Smooth muscle cell (in vitro differentiated cells): Measurements from ENCODE around the gene ZFHX3. TPM values are rescaled to one million over a fixed set of nuclear protein-coding genes. Genes with fewer than 3 reads are reported as not detected.

Experiments used
- DNase-seq: peaks from one replicate; lab custom pipeline; 2025; ENCODE audit not compliant: unreplicated experiment; lab: John Stamatoyannopoulos, UW
- H2AFZ ChIP-seq: fragments of 200-600 bp; sonication (generic); 2 replicates; pipeline ENCODE4 v1.6.0; 2016; ENCODE audit warnings: antibody characterized with exemption, low read depth, mild to moderate bottlenecking
- H3F3A ChIP-seq: fragments of 200-600 bp; sonication (generic); 2 replicates; pipeline ENCODE4 v1.6.0; 2017; ENCODE audit warnings: antibody characterized with exemption, low read depth
- H3K27ac ChIP-seq: fragments of 200-600 bp; sonication (generic); 2 replicates; pipeline ENCODE4 v1.5.1; 2016; ENCODE audit warnings: low read depth, mild to moderate bottlenecking
- H3K27me3 ChIP-seq: fragments of 200-600 bp; sonication (generic); 2 replicates; pipeline ENCODE4 v1.6.1; 2016; ENCODE audit warnings: low read depth, mild to moderate bottlenecking
- H3K36me3 ChIP-seq: fragments of 200-600 bp; sonication (generic); 2 replicates; pipeline ENCODE4 v1.5.1; 2016; ENCODE audit warnings: low read depth
- H3K4me1 ChIP-seq: fragments of 200-600 bp; sonication (generic); 2 replicates; pipeline ENCODE4 v1.5.1; 2016; ENCODE audit warnings: low read depth
- H3K4me2 ChIP-seq: fragments of 200-600 bp; sonication (generic); 2 replicates; pipeline ENCODE4 v1.6.0; 2016; ENCODE audit warnings: mild to moderate bottlenecking
- H3K4me3 ChIP-seq: fragments of 200-600 bp; sonication (generic); 2 replicates; pipeline ENCODE4 v1.5.1; 2016; ENCODE audit warnings: mild to moderate bottlenecking
- H3K79me2 ChIP-seq: fragments of 200-600 bp; sonication (generic); 2 replicates; pipeline ENCODE4 v1.6.0; 2016; ENCODE audit warnings: low read depth, mild to moderate bottlenecking
- H3K9ac ChIP-seq: fragments of 200-600 bp; sonication (generic); 2 replicates; pipeline ENCODE4 v1.6.0; 2016; ENCODE audit warnings: low read depth
- H3K9me3 ChIP-seq: fragments of 200-600 bp; sonication (generic); replicated peaks from 2 replicates; pipeline ENCODE4 v1.5.1; 2016; ENCODE audit warnings: low read depth
- H4K20me1 ChIP-seq: fragments of 200-600 bp; sonication (generic); 2 replicates; pipeline ENCODE4 v1.6.0; 2016; ENCODE audit warnings: low read depth
- WGBS: methylation state at CpG from one replicate; pipeline ENCODE4 v1.1.7; 2016; ENCODE audit warnings: low lambda C conversion rate; 5-methylcytosine and 5-hydroxymethylcytosine counted together
- polyA plus RNA-seq: library from polyadenylated mRNA; unstranded; fragments of >200 nt; fragmentation: Nextera tagmentation; extraction: Ambion mirVana; gene quantifications from 2 replicates; pipeline ENCODE4 v1.2.1, GENCODE V29; 2016
- total RNA-seq: library from RNA; depleted of rRNA; stranded (reverse); fragments of >200 nt; gene quantifications from 2 replicates; pipeline ENCODE4 v1.2.3, GENCODE V29; 2014
- TF ChIP-seq, protein P1 (sequence below): fragments of 200-600 bp; sonication (generic); IDR thresholded peaks from 2 replicates; pipeline ENCODE4 v1.5.1; 2017; ENCODE audit warnings: borderline replicate concordance, mild to moderate bottlenecking, antibody characterized with exemption; ENCODE audit not compliant: insufficient read depth, poor library complexity, severe bottlenecking

ZFHX3 gene
- total and polyA plus RNA-seq, 2 experiments from 2014 or later, result 3.1 to 9.8 TPM

DNA sequence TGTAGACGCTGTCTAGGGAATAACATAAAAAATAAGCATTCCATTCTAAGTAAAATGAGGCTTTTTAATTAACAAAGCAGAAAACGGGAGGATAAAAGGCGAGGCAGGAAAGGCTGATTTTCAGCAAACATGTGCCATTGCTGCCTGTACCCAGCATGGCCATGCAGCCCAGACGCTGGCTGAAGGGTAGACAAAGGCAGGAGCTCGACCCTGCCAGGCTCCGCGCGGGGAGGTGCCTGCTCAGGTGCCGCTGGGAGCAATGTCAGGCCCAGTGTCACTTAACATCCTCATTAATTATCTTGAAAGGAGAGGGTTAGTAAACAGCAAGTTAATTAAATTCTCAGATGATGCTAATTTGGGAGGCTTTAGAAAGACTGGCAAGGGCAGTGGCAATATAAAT is 136.0 kb downstream of the ZFHX3 start:
- no peak overlapping the region for H3K27ac ChIP-seq
- peaks cover 28% of the 10 kb centered on the region for H3K79me2 ChIP-seq
- WGBS, result 97% methylated on average over 9 of the region's 9 CpGs

DNA sequence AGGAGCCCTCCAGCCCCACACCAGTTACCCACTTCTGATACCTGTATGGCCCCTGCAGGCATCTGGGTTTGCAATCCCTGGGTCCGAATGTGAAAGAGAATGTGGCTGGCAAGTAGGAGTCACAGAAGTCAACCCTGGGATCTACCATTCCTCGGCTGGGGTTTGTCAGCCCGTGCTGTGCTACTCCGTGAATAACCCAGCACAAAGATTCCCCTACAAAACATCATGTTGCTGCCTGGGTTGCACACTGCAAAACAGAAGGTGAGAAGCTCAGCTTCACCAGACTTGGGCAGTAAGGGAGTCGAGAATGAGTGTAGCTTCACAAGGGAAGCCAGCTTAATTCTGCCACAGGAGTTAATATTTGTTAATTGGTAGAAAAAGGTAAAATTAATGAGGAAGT is 137.1 kb downstream of the ZFHX3 start:
- Histone ChIP-seq H3K36me3 (no peaks in the 10 kb centered on the region), H3K4me3 (no peak overlapping the region), H3K9ac (no peak overlapping the region), H3K4me1 (peaks cover 12% of the 10 kb centered on the region), H4K20me1 (peaks cover 59% of the 10 kb centered on the region), H3K79me2 (peaks cover 22% of the 10 kb centered on the region), H3K27me3 (no peaks in the 10 kb centered on the region), H3K27ac (no peak overlapping the region), H3K4me2 (no peak overlapping the region), H3F3A (no peaks in the 10 kb centered on the region), H3K9me3 (no peaks in the 10 kb centered on the region), H2AFZ (no peak overlapping the region)
- 97% methylated on average over 5 of the region's 5 CpGs for WGBS
- TF ChIP-seq, protein P1, sequence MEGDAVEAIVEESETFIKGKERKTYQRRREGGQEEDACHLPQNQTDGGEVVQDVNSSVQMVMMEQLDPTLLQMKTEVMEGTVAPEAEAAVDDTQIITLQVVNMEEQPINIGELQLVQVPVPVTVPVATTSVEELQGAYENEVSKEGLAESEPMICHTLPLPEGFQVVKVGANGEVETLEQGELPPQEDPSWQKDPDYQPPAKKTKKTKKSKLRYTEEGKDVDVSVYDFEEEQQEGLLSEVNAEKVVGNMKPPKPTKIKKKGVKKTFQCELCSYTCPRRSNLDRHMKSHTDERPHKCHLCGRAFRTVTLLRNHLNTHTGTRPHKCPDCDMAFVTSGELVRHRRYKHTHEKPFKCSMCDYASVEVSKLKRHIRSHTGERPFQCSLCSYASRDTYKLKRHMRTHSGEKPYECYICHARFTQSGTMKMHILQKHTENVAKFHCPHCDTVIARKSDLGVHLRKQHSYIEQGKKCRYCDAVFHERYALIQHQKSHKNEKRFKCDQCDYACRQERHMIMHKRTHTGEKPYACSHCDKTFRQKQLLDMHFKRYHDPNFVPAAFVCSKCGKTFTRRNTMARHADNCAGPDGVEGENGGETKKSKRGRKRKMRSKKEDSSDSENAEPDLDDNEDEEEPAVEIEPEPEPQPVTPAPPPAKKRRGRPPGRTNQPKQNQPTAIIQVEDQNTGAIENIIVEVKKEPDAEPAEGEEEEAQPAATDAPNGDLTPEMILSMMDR, result no peak
- DNase-seq, result no peak

More for the DNA sequence above, 136.0 kb downstream of the ZFHX3 start:
- Histone ChIP-seq H3F3A (no peaks in the 10 kb centered on the region), H3K4me1 (peaks cover 12% of the 10 kb centered on the region), H4K20me1 (peaks cover 70% of the 10 kb centered on the region), H2AFZ (no peak overlapping the region), H3K36me3 (no peaks in the 10 kb centered on the region), H3K4me3 (no peak overlapping the region), H3K27me3 (no peaks in the 10 kb centered on the region), H3K9me3 (no peaks in the 10 kb centered on the region), H3K9ac (no peak overlapping the region), H3K4me2 (no peak overlapping the region)
- DNase-seq, result no peak
- TF ChIP-seq, protein P1, result no peak

DNA sequence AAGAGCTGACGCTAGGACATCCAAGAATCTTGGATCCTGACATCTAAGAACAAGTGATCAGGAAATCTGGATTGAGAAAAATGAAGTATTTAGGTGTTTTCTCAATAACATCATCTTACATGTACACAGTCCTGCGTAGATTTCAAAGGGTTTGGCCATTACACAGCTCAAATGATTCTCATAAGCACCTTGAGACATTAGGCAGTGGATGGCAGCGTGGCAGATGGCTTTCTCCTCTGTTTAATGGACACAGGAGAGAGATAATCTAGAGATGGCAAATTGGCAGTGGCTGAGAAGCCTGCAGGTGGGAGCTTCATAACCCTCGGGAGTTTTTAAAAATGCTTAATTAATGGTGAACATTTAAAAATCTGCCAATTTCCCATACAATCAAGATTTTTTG is 137.5 kb downstream of the ZFHX3 start:
- H3K9me3 ChIP-seq, result no peaks in the 10 kb centered on the region
- DNase-seq, result no peak
- peaks cover 18% of the 10 kb centered on the region for H3K79me2 ChIP-seq
- no peak overlapping the region for H3K27ac ChIP-seq
- no peaks in the 10 kb centered on the region for H3K27me3 ChIP-seq
- TF ChIP-seq, protein P1, result no peak
- H3F3A ChIP-seq, result no peaks in the 10 kb centered on the region
- peaks cover 55% of the 10 kb centered on the region for H4K20me1 ChIP-seq
- no peak overlapping the region for H3K4me3 ChIP-seq
- no peak overlapping the region for H3K9ac ChIP-seq
- WGBS, result 98% methylated on average over 4 of the region's 4 CpGs
- H2AFZ ChIP-seq, result no peak overlapping the region
- no peak overlapping the region for H3K4me2 ChIP-seq
- no peaks in the 10 kb centered on the region for H3K36me3 ChIP-seq
- H3K4me1 ChIP-seq, result peaks cover 12% of the 10 kb centered on the region

DNA sequence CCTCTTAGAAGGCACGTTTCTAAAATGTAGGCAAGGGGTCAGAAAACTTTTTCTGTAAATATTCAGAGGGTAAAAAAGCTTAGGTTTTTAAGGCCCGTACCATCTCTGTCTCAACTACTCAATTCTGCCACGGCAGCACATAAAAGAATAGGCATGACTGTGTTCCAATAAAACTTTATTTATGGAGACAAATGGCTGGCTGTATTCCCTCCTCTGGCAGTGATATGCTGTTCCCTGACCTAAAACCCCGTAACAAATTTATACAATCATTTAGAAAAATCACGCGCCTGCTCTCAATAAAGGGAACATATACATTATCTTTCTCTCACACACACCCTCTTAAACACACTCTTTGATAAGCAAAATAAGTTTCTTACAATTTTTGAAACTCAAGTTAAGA is 138.7 kb downstream of the ZFHX3 start:
- Histone ChIP-seq H3K27me3 (no peaks in the 10 kb centered on the region), H2AFZ (no peak overlapping the region), H3K9ac (no peak overlapping the region), H3K27ac (no peak overlapping the region), H3K4me3 (no peak overlapping the region), H3K36me3 (no peaks in the 10 kb centered on the region), H3K4me1 (peaks cover 12% of the 10 kb centered on the region), H3F3A (no peaks in the 10 kb centered on the region), H3K79me2 (peaks cover 18% of the 10 kb centered on the region), H3K4me2 (no peak overlapping the region), H4K20me1 (peaks cover 59% of the 10 kb centered on the region), H3K9me3 (no peaks in the 10 kb centered on the region)
- TF ChIP-seq, protein P1, result no peak
- WGBS, result 92% methylated on average over 6 of the region's 6 CpGs
- no peak for DNase-seq
